ENCODE results near the gene CCDC27.

Gene CCDC27

DNA sequence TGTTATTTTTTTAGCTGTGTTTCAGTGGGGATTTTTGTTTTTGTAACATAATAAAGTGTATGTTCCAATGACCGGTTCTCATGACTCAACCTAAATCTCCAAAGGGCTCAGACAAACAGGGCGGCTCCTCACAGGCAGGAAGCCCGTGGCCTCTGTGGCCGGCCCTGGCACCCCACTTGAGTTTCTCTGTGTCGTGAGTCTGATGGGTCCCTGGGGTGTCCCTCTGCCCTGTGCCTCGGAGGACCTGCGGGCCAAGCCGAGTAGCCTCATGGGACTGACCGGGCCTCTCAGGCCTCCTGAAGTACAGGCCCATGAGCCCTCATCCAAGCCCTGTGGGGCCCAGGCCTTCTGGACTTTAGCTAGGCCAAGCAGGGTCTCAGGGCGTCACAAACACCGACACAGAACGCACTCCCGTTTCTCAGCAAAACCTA lies 16.1 kb upstream of the CCDC27 start:
- H3K4me3 ChIP-seq (ENCODE audit: low read length): no peak overlapping the region
- TF ChIP-seq, protein P1, sequence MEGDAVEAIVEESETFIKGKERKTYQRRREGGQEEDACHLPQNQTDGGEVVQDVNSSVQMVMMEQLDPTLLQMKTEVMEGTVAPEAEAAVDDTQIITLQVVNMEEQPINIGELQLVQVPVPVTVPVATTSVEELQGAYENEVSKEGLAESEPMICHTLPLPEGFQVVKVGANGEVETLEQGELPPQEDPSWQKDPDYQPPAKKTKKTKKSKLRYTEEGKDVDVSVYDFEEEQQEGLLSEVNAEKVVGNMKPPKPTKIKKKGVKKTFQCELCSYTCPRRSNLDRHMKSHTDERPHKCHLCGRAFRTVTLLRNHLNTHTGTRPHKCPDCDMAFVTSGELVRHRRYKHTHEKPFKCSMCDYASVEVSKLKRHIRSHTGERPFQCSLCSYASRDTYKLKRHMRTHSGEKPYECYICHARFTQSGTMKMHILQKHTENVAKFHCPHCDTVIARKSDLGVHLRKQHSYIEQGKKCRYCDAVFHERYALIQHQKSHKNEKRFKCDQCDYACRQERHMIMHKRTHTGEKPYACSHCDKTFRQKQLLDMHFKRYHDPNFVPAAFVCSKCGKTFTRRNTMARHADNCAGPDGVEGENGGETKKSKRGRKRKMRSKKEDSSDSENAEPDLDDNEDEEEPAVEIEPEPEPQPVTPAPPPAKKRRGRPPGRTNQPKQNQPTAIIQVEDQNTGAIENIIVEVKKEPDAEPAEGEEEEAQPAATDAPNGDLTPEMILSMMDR (IDR thresholded peaks at IDR 0.05; ENCODE audit: insufficient read depth, low read depth, low read length, missing control alignments): no peak
- DNase-seq (ENCODE audit: low read depth): no peak

GRCh38 chr1:3736708-3737107 lies 15.5 kb upstream of the CCDC27 start:
- DNase-seq (ENCODE audit: low read depth): no peak
- H3K4me3 ChIP-seq (ENCODE audit: low read length): no peak overlapping the region
- TF ChIP-seq, protein P1 (IDR thresholded peaks at IDR 0.05; ENCODE audit: insufficient read depth, low read depth, low read length, missing control alignments): no peak

DNA sequence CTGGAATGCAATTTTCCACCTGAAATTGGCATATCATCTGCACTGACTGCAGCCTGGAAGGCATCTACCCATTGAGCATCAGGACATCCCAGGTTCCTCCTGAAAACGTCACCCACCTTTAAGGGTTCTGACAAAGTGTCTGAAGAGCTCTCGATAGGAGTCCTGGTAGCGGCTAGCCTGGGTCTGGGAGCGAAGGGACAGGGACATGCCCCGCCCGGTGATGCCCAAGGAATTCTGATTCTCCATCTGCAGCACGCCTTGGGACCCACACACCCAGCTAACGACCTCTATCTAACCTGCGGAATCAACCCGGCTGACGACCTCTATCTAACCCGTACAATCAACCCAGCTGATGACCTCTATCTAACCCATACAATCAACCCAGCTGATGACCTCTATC lies 13.3 kb upstream of the CCDC27 start:
- no peak overlapping the region for H3K4me3 ChIP-seq (ENCODE audit: low read length)
- TF ChIP-seq, protein P1 (IDR thresholded peaks at IDR 0.05; ENCODE audit: insufficient read depth, low read depth, low read length, missing control alignments): no peak
- DNase-seq (ENCODE audit: low read depth): no peak

GRCh38 chr1:3740042-3740441 lies 12.2 kb upstream of the CCDC27 start:
- no peak for DNase-seq (ENCODE audit: low read depth)
- TF ChIP-seq, protein P1 (IDR thresholded peaks at IDR 0.05; ENCODE audit: insufficient read depth, low read depth, low read length, missing control alignments): no peak
- H3K4me3 ChIP-seq (ENCODE audit: low read length): no peak overlapping the region

DNA sequence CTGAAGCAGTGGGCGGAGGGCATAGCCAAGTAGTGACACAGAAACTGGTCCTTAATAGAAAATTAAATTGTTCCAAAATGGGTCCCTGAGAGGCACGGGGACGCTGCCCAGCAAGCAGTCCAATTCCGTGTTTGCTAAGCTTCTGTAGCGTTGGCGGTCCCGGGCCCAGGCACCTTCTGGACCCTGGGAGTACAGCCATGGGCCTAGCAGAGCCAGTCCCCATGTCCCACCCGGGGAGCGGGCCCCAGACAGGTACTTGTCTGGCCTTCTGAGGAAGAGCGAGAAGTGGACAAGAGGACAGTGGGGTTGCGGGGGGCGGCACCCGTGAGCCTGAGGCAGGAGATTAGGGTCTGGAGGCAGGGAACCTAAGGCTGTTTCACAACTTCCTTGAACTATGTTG lies 11.5 kb upstream of the CCDC27 start:
- H3K4me3 ChIP-seq (ENCODE audit: low read length): no peak overlapping the region
- DNase-seq (ENCODE audit: low read depth): no peak
- TF ChIP-seq, protein P1 (IDR thresholded peaks at IDR 0.05; ENCODE audit: insufficient read depth, low read depth, low read length, missing control alignments): no peak

DNA sequence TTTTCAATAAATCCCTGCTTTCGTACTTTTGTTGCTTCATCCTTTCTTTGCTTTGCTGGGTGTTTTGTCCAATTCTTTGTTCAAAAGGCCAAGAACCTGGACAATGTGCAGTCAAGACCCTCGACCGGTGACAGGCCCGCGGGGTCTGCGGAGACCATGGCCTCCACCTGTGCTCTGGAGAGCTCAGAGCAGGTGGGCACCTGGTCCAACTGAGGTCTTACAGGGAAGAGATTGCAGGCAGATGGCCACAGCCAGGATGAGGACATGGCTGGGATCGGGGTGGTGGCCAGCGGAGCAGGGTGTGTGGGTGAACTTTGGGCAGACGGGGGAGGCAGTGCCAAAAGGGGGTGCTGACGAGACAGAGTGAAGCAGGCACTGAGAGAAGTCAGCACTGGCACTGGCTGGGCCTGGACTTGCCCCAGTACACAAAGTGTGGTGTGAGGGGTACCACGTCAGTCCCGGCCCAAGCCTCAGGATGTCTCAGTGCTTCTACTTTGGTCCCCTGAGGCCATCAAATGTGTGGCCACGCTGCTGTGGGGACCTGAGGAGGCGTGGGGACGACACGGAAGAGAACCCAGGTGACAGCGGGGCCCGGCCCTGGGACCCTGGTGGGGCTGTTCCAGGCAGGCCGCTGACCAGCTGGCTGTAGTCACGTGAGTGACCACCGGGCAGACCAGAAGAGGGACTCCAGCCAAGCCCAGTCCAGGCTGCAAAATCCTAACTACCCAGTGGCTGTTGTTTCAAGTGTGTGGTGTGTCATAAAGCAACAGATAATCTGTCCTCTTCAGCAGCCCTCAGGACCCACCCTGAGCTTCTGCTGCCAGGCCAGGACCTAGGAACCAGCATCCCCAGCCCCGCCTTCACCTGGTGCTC lies 10.4 kb upstream of the CCDC27 start:
- H3K4me3 ChIP-seq (ENCODE audit: low read length): no peak overlapping the region
- TF ChIP-seq, protein P1 (IDR thresholded peaks at IDR 0.05; ENCODE audit: insufficient read depth, low read depth, low read length, missing control alignments): no peak
- no peak for DNase-seq (ENCODE audit: low read depth)
